IMR-90 (cell line): ENCODE data around the gene TYSND1. TPM values are rescaled to one million over a fixed set of nuclear protein-coding genes. Genes with fewer than 3 reads are reported as not detected.

Source experiments
- ATAC-seq: fragments of 200-7000 bp; cut with Tn5 transposase; 2 replicates; pipeline ENCODE4 v1.9.1; 2020; ENCODE audit warnings: low read depth, mild to moderate bottlenecking, moderate library complexity
- BruUV-seq: library from RNA; stranded (reverse); fragments of 400-500 nt; replicated peaks from 2 replicates; lab custom pipeline; 2021; lab: Mats Ljungman, UMichigan
- CTCF ChIA-PET: fragments of 300-600 bp; formaldehyde crosslinking; extraction: SDS; loops from one replicate; lab custom pipeline; 2021; ENCODE audit warnings: antibody characterized with exemption; lab: Yijun Ruan, JAX
- POLR2A ChIA-PET: fragments of 300-600 bp; sonication (Branson Sonifier 250); formaldehyde crosslinking; loops from one replicate; lab custom pipeline; 2022; ENCODE audit warnings: antibody characterized with exemption; ENCODE audit not compliant: unreplicated experiment; lab: Charles Lee
- DNase-seq: peaks from one replicate; pipeline ENCODE4 v3.0.0; 2013
- H2AFZ ChIP-seq: replicated peaks from 2 replicates; pipeline ENCODE3; 2013; ENCODE audit warnings: low read length, mild to moderate bottlenecking; ENCODE audit not compliant: poor library complexity
- H2AK5ac ChIP-seq: 2 replicates; pipeline ENCODE4 v1.6.1; 2013; ENCODE audit warnings: low read depth, low read length, inconsistent platforms
- H2AK9ac ChIP-seq: replicated peaks from 2 replicates; pipeline ENCODE3; 2013; ENCODE audit warnings: mild to moderate bottlenecking, low read depth, low read length, moderate library complexity; ENCODE audit not compliant: poor library complexity
- H2BK120ac ChIP-seq: 2 replicates; pipeline ENCODE4 v1.6.1; 2013; ENCODE audit warnings: low read depth, low read length, inconsistent platforms
- H2BK15ac ChIP-seq: 3 replicates; pipeline ENCODE4 v1.6.1; 2013; ENCODE audit warnings: low read depth, low read length, inconsistent platforms
- H2BK20ac ChIP-seq: 2 replicates; pipeline ENCODE4 v1.6.1; 2013; ENCODE audit warnings: low read depth, mild to moderate bottlenecking, inconsistent platforms, low read length, moderate library complexity
- H2BK5ac ChIP-seq: 2 replicates; pipeline ENCODE4 v1.6.1; 2013; ENCODE audit warnings: mild to moderate bottlenecking, low read depth, low read length, inconsistent platforms; ENCODE audit not compliant: poor library complexity, severe bottlenecking
- H3K14ac ChIP-seq: replicated peaks from 2 replicates; pipeline ENCODE4 v1.6.1; 2013; ENCODE audit warnings: low read depth, low read length, inconsistent platforms
- H3K18ac ChIP-seq: 2 replicates; pipeline ENCODE4 v1.6.1; 2013; ENCODE audit warnings: low read depth, low read length, control low read depth
- H3K23ac ChIP-seq: 2 replicates; pipeline ENCODE4 v1.6.1; 2013; ENCODE audit warnings: low read depth, low read length, inconsistent platforms
- H3K27ac ChIP-seq: 2 replicates; pipeline ENCODE4 v1.5.1; 2013; ENCODE audit warnings: mild to moderate bottlenecking, control low read depth, low read length; ENCODE audit not compliant: insufficient read depth
- H3K27me3 ChIP-seq: 2 replicates; pipeline ENCODE4 v1.6.1; 2013; ENCODE audit warnings: low read length; ENCODE audit not compliant: control insufficient read depth, insufficient read depth
- H3K36me3 ChIP-seq: 2 replicates; pipeline ENCODE4 v1.6.1; 2013; ENCODE audit warnings: low read length, mixed read lengths; ENCODE audit not compliant: control insufficient read depth, insufficient read depth
- H3K4ac ChIP-seq: 2 replicates; pipeline ENCODE4 v1.6.1; 2013; ENCODE audit warnings: low read depth, low read length, inconsistent platforms
- H3K4me1 ChIP-seq: 2 replicates; pipeline ENCODE4 v1.6.1; 2013; ENCODE audit warnings: low read length, mixed read lengths; ENCODE audit not compliant: control insufficient read depth, insufficient read depth
- H3K4me2 ChIP-seq: 2 replicates; pipeline ENCODE4 v1.6.1; 2013; ENCODE audit warnings: low read depth, mild to moderate bottlenecking, control low read depth, low read length, moderate library complexity
- H3K4me3 ChIP-seq: 2 replicates; pipeline ENCODE4 v1.5.1; 2013; ENCODE audit warnings: low read depth, mild to moderate bottlenecking, control low read depth, low read length, moderate library complexity; ENCODE audit not compliant: insufficient read depth
- H3K56ac ChIP-seq: 2 replicates; pipeline ENCODE4 v1.6.1; 2013; ENCODE audit warnings: low read length, inconsistent platforms; ENCODE audit not compliant: insufficient read depth; ENCODE audit errors: extremely low read depth
- H3K79me1 ChIP-seq, 2 experiments: 2 replicates each; pipeline ENCODE4 v1.6.1; 2013; ENCODE audit warnings: low read length in 2 of 2, inconsistent platforms in 1 of 2, low read depth in 1 of 2
- H3K9ac ChIP-seq: 2 replicates; pipeline ENCODE4 v1.6.1; 2013; ENCODE audit warnings: low read depth, low read length, control low read depth
- H3K9me1 ChIP-seq: 2 replicates; pipeline ENCODE4 v1.6.1; 2013; ENCODE audit warnings: low read length, inconsistent platforms; ENCODE audit not compliant: insufficient read depth
- H3K9me3 ChIP-seq: 2 replicates; pipeline ENCODE4 v1.6.1; 2013; ENCODE audit warnings: low read length; ENCODE audit not compliant: control insufficient read depth, insufficient read depth
- H4K20me1 ChIP-seq: 2 replicates; pipeline ENCODE4 v1.6.1; 2013; ENCODE audit warnings: low read length, inconsistent platforms; ENCODE audit not compliant: insufficient read depth
- H4K5ac ChIP-seq: 2 replicates; pipeline ENCODE4 v1.6.1; 2013; ENCODE audit warnings: mild to moderate bottlenecking, low read depth, low read length, control low read depth
- H4K8ac ChIP-seq, 2 experiments: 2 replicates each; pipeline ENCODE4 v1.6.1; 2013; ENCODE audit warnings: low read depth in 2 of 2, low read length in 2 of 2, control low read depth in 1 of 2, inconsistent platforms in 1 of 2
- H4K91ac ChIP-seq: 2 replicates; pipeline ENCODE4 v1.6.1; 2013; ENCODE audit warnings: low read depth, low read length, inconsistent platforms; ENCODE audit not compliant: insufficient read depth
- CHD1 ChIP-seq: IDR thresholded peaks from 2 replicates; pipeline ENCODE4 v1.6.1; 2012; ENCODE audit warnings: low read depth, low read length, improper control_type of control experiment
- CTCF ChIP-seq: conservative IDR thresholded peaks from 2 replicates; pipeline ENCODE4 v1.5.1; 2012; ENCODE audit warnings: mild to moderate bottlenecking, low read depth, low read length, improper control_type of control experiment
- MAZ ChIP-seq: IDR thresholded peaks from 2 replicates; pipeline ENCODE4 v1.6.1; 2012; ENCODE audit warnings: low read depth, mild to moderate bottlenecking, low read length, improper control_type of control experiment, moderate library complexity, borderline replicate concordance
- MXI1 ChIP-seq: IDR thresholded peaks from 2 replicates; pipeline ENCODE4 v1.6.1; 2012; ENCODE audit warnings: low read depth, mild to moderate bottlenecking, low read length, moderate library complexity, borderline replicate concordance
- RCOR1 ChIP-seq: IDR thresholded peaks from 2 replicates; pipeline ENCODE4 v1.6.1; 2012; ENCODE audit warnings: mild to moderate bottlenecking, low read length, improper control_type of control experiment; ENCODE audit not compliant: insufficient replicate concordance
- USF2 ChIP-seq: fragments of 150-350 bp; IDR thresholded peaks from 2 replicates; pipeline ENCODE4 v1.6.1; 2017; ENCODE audit warnings: mild to moderate bottlenecking, antibody characterized with exemption, low read length, low read depth
- WGBS, 2 experiments: methylation state at CpG; one replicate each; pipeline versions ENCODE4 v1.1.5 to v1.1.7; 2013; ENCODE audit warnings: missing lambda C conversion rate in 2 of 2; ENCODE audit not compliant: insufficient read length in 1 of 2; ENCODE audit errors: extremely low coverage in 2 of 2; 5-methylcytosine and 5-hydroxymethylcytosine counted together
- dilution Hi-C: fragments of 300-500 bp; cut with HindIII; formaldehyde crosslinking; loops from one replicate; pipeline ENCODE4 v1.14.3; 2018; ENCODE audit warnings: low sequenced_read_pairs; ENCODE audit not compliant: unreplicated experiment
- in situ Hi-C: fragments of 300-500 bp; cut with MboI; formaldehyde crosslinking; loops from 3 replicates; pipeline ENCODE4 v1.14.3; 2019; ENCODE audit warnings: low sequenced_read_pairs, inconsistent platforms, mixed read lengths
- intact Hi-C: fragments of 100-400 bp; cut with micrococcal nuclease; formaldehyde crosslinking; loops from 2 replicates; pipeline ENCODE4 v1.10.0; 2022
- polyA plus RNA-seq, 3 experiments: library from polyadenylated mRNA; depleted of rRNA; stranded (reverse); fragments of >200 nt; gene quantifications; 2 replicates each; pipeline ENCODE4 v1.2.3, GENCODE V29; 2012; ENCODE audit warnings: low replicate concordance in 1 of 3
- total RNA-seq: library from RNA; depleted of rRNA; stranded (reverse); fragments of >200 nt; gene quantifications from 2 replicates; pipeline ENCODE4 v1.2.3, GENCODE V29; 2012

The TYSND1 gene
- total and polyA plus RNA-seq, 2 of the 4 experiments (the other 2 are of a cell fraction) = 2.9 to 4.1 TPM

GRCh38 chr10:70093335-70093944 lies 53.1 kb downstream of the TYSND1 start:
- Histone ChIP-seq H3K4ac (no peak overlapping the region), H3K27ac (no peak overlapping the region), H4K5ac (no peak overlapping the region), H2AK9ac (no peak overlapping the region), H2AFZ (no peak overlapping the region), H3K18ac (no peak overlapping the region), H3K9me1 (0 out of 2 replicates have a peak, but pooled peaks cover 2% of the 10 kb centered on the region), H3K79me1 (no peaks in the 10 kb centered on the region), H2BK5ac (no peak overlapping the region), H2BK120ac (no peak overlapping the region), H2AK5ac (no peak overlapping the region), H4K20me1 (no peaks in the 10 kb centered on the region), H3K23ac (no peak overlapping the region), H3K4me2 (no peak overlapping the region), H3K27me3 (no peaks in the 10 kb centered on the region), H3K56ac (no peak overlapping the region), H3K9me3 (no peaks in the 10 kb centered on the region), H4K91ac (no peak overlapping the region), H4K8ac (no peak overlapping the region), H2BK15ac (no peak overlapping the region), H3K9ac (no peak overlapping the region), H3K4me3 (no peak overlapping the region), H3K4me1 (no peaks in the 10 kb centered on the region), H3K36me3 (peaks cover 29% of the 10 kb centered on the region), H2BK20ac (no peak overlapping the region), H3K14ac (no peak overlapping the region)
- ChIA-PET CTCF (interaction anchor here (1.7 kb wide), 1 partner anchor 10 kb away, joined by 6 read pairs; no protein-coding TSS in a partner anchor), POLR2A (no interaction called here)
- no peak for DNase-seq
- ATAC-seq = no peak
- dilution Hi-C loops (no loop called here), intact Hi-C loops (no loop called here), in situ Hi-C loops (no loop called here)
- TF ChIP-seq MAZ (no peak), CTCF (no peak), USF2 (no peak), MXI1 (no peak), RCOR1 (no peak), CHD1 (no peak)
- 100% methylated on average over 1 of the region's 9 CpGs; no CpG with 5 or more reads in 1 of the 2 experiments for WGBS, 2 experiments
- BruUV-seq = no TSS peak
